Measurements from ENCODE around the gene ARHGAP4. TPM values are rescaled to one million over a fixed set of nuclear protein-coding genes. Genes with fewer than 3 reads are reported as not detected.

Gene ARHGAP4
- total RNA-seq, 6 donors from 2014 or later, result 33.4 to 353 (median 82.6) TPM

DNA sequence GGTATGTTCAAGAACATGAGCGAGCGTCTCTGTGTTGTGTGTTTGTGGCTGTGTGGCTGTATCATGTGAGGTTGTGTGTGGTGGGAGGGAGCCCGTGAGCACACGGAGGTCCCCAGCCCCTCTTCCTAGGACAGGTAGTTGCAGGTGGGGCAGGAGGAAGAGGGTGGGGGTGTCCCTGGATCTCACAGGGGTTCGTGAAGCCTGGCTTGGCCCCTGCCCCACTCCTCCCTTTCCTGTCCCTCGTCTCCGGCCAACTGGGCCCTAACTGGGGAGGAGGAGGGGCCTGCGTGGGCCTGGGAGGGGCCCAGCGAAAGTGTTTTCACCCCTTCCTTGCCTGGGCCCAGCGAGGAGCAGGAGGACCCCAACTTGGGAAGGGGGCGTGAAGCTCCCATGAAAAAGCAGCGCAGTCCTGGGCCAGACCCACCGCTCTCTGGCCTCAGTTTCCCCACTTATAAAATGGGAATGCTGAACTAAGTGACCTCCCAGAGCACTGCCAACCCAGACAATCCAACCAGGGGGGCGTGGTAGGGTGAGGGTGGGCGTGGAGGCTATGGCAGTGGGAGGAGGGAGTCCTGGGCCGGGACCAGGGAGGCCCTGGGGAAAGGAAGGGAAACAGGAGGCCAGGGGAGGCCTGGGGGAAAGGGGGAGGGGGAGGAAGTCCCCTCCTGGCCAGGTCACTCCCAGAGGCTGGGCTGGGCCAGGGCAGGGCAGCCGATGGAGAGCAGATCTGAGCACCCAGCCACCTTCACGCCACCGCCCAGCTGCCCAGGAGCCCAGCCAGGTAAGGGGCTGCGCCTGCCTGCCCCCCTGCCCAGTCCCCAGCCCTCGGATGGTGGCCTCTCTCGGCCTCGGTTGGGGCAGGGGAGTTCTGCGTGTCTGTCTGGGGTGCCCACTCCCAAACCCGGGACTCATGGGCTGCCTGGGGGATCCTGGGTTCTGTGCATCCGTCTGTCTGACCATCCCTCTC, 21.8 kb downstream of the ARHGAP4 start, which contains the start of gene AVPR2:
AVPR2 (plus strand) TSS at position 683 of the 967 bp plus-strand sequence. CDS start 473 bp downstream, outside the sequence.
- peak within 1 kb of the TSS in 1 of 4 donors; percentile 27 for H3K4me3 ChIP-seq
- WGBS, 2 donors, result 0 to 55% methylated on average over 2 to 21 of the region's 26 CpGs
- H3K4me1 ChIP-seq, result peaks cover 3 to 35% (median 17%) of the 10 kb centered on the region in 4 donors
- no peaks in the 10 kb centered on the region for H3K27me3 ChIP-seq
- peaks cover 0 to 3% (median 0%) of the 10 kb centered on the region in 4 donors for H3K36me3 ChIP-seq
- no peaks in the 10 kb centered on the region for H3K9me3 ChIP-seq
- ATAC-seq (ENCODE audit: low FRiP score in 2 of 2) (peak; percentile 7 to 12), DNase-seq (peak in 1 of 2 donors; percentile 40)
- no peak for TF ChIP-seq POLR2A (IDR thresholded peaks at IDR 0.05)
- H3K27ac ChIP-seq, result peak within 1 kb of the TSS; percentile 30 to 58 (median 42)

- ATAC-seq (ENCODE audit: low FRiP score in 2 of 2), result peak in 1 of 2 donors; percentile 53
- peak overlapping the region; percentile 30 to 58 (median 42) for H3K27ac ChIP-seq
- no peaks in the 10 kb centered on the region for H3K27me3 ChIP-seq
- H3K9me3 ChIP-seq, result no peaks in the 10 kb centered on the region
- H3K4me3 ChIP-seq, result no peak overlapping the region
- no peak for TF ChIP-seq EP300 (IDR thresholded peaks at IDR 0.05)
- TF ChIP-seq POLR2A (IDR thresholded peaks at IDR 0.05), result no peak
- TF ChIP-seq, protein P1, sequence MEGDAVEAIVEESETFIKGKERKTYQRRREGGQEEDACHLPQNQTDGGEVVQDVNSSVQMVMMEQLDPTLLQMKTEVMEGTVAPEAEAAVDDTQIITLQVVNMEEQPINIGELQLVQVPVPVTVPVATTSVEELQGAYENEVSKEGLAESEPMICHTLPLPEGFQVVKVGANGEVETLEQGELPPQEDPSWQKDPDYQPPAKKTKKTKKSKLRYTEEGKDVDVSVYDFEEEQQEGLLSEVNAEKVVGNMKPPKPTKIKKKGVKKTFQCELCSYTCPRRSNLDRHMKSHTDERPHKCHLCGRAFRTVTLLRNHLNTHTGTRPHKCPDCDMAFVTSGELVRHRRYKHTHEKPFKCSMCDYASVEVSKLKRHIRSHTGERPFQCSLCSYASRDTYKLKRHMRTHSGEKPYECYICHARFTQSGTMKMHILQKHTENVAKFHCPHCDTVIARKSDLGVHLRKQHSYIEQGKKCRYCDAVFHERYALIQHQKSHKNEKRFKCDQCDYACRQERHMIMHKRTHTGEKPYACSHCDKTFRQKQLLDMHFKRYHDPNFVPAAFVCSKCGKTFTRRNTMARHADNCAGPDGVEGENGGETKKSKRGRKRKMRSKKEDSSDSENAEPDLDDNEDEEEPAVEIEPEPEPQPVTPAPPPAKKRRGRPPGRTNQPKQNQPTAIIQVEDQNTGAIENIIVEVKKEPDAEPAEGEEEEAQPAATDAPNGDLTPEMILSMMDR (IDR thresholded peaks at IDR 0.05), result no peak
- no peak for TF ChIP-seq POLR2AphosphoS5 (IDR thresholded peaks at IDR 0.05)
- peak in 1 of 2 donors; percentile 69 for DNase-seq
- WGBS, 2 donors, result 28 to 61% methylated on average over 3 to 18 of the region's 18 CpGs
- no peaks in the 10 kb centered on the region for H3K36me3 ChIP-seq
- H3K4me1 ChIP-seq, result peaks cover 3 to 35% (median 17%) of the 10 kb centered on the region in 4 donors
These were observed 22.7 kb downstream of the ARHGAP4 start for GRCh38 chrX:153903238-153903980.

DNA sequence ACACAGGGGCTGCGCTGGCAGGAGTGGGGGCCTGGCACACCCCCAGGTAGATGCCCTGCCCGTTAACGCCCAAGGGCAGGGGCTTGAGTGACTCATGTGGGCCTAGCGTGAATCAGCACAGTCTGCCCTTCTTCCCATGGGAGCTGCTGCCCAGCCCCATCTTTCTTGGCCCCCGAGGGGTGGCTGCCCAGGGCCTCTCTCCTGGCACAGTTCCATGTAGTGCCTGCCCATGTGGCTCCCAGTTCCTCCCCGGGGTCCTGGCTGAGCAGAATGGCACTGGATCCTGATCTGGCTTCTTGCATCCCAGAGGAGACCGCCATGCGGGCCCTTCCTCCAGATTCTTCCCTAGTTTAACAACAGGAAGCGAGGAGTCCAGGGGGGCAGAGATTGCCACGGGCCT, 23.7 kb downstream of the ARHGAP4 start:
- no peaks in the 10 kb centered on the region for H3K36me3 ChIP-seq
- no peaks in the 10 kb centered on the region for H3K27me3 ChIP-seq
- no peak overlapping the region for H3K27ac ChIP-seq
- peaks cover 3 to 35% (median 17%) of the 10 kb centered on the region in 4 donors for H3K4me1 ChIP-seq
- TF ChIP-seq, protein P1 (IDR thresholded peaks at IDR 0.05), result no peak
- TF ChIP-seq POLR2AphosphoS5 (IDR thresholded peaks at IDR 0.05), result no peak
- TF ChIP-seq POLR2A (IDR thresholded peaks at IDR 0.05), result no peak
- TF ChIP-seq EP300 (IDR thresholded peaks at IDR 0.05), result no peak
- DNase-seq, result no peak
- no peak overlapping the region for H3K4me3 ChIP-seq
- 68% methylated on average over 10 of the region's 10 CpGs; no CpG with 5 or more reads in 1 of the 2 donors for WGBS, 2 donors
- no peaks in the 10 kb centered on the region for H3K9me3 ChIP-seq
- ATAC-seq (ENCODE audit: low FRiP score in 2 of 2), result no peak

DNA sequence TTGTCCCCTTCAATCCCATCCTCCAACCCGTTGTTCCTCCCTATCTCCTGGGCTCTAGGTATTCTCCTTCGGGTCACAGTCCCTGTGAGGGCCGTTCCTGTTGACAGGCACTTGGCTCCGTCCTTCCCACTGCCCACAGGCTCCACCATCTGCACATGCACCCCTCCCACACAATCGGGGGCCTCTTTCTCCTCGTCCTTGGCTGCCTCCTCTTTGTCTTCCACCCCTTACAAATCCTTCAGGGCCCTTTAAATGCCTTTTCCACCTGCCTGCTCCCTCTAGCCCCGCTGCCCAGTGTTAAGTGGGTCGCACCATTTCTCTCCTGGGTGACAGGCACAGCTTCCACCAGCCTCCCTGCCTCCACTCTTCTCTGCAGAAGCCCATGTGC, 24.3 kb downstream of the ARHGAP4 start:
- no peak for ATAC-seq (ENCODE audit: low FRiP score in 2 of 2)
- WGBS, 2 donors, result 55 to 59% methylated on average over 8 of the region's 8 CpGs
- Histone ChIP-seq H3K9me3 (no peaks in the 10 kb centered on the region), H3K36me3 (no peaks in the 10 kb centered on the region), H3K4me3 (no peak overlapping the region), H3K27me3 (no peaks in the 10 kb centered on the region), H3K27ac (no peak overlapping the region), H3K4me1 (peaks cover 3 to 35% (median 17%) of the 10 kb centered on the region in 4 donors)
- no peak for DNase-seq
- TF ChIP-seq POLR2AphosphoS5 (IDR thresholded peaks at IDR 0.05) (no peak), POLR2A (IDR thresholded peaks at IDR 0.05) (no peak), EP300 (IDR thresholded peaks at IDR 0.05) (no peak)
- TF ChIP-seq, protein P1 (IDR thresholded peaks at IDR 0.05), result no peak

Measured in upper lobe of left lung (tissue), 6 donors.